CD4-positive, alpha-beta T cell treated with Interleukin-2 at 100 ng/mL for 4 hours (primary cell): ENCODE data around the gene DDC.

Source experiments
- DNase-seq: peaks from one replicate; pipeline ENCODE4 v3.0.0-alpha.2; 2020; ENCODE audit warnings: low spot score

The DDC gene

DNA sequence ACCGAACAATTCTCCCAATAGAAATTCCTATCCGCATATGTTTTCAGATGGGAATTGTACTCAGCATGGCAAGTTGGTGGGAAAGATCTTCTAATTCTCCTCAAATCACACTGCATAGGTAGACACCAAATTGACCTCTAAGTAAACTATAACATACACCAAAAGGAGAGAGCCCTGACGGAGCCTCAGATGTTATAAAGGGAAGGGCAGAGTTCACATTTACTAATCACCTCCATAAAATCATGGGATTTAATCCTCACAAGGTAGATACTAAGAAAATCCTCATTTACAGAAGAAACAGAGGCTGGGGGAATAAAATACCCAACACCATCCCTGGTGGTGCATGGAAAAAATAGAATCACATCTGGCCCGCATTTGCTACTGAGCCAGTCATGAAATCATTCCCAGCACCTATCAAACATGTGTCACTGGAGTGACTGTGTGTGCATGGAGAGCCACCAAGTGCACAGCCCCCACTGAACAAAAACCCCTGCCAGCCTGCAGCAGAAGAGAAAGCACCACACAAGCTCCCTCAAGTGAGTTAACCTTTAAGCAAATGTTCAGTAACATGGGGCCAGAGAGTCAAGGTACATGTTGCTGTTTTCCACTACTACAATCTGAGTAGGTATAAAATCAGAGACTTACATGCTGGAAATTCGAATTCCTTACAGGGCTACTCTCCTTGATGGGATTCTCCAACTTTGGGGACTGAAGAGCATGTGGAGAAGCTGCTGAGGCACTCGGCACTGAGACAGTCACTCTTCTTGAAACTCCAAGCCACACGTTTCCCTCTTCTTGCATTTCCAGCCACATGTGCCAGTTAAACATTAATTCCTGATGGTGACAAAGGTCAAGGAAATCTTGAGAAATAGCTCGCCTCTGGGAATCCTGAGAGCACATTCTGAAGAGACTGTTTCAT is at the start of gene DDC:
Gene DDC (minus strand): TSS at position 766 of the 919 bp plus-strand sequence. CDS start 21,320 bp downstream, outside the sequence.
- no peak for DNase-seq

- no peak for DNase-seq
Observed at GRCh38 chr7:50613473-50613872, 48.3 kb upstream of the DDC start.

GRCh38 chr7:50612704-50613103 is 47.5 kb upstream of the DDC start:
- DNase-seq, result no peak

- peak; percentile 77 for DNase-seq
Observed at GRCh38 chr7:50610521-50611277, 45.5 kb upstream of the DDC start.

GRCh38 chr7:50608196-50608906 is 43.1 kb upstream of the DDC start:
- peak; percentile 46 for DNase-seq

- no peak for DNase-seq
Observed at GRCh38 chr7:50607524-50608125, 42.4 kb upstream of the DDC start.

DNA sequence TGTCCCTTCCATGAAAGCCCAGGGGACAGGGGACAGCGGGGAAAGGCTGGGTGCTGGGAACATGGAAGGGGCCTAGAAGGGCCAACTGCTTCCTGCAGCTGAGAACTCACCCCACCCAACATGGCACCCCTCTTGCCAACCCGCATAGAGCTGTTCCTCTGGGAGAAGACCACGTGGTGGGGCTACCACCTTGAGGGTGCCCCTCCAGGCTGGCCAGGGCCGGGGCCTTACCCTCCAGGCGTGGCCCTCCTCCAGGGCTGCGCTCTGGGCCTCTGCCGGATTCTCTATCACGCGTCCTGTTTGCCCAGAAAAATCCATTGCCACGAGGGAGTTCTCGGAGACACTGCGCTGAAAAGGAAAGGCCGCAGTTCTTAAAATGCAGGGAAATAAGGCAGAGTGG is 39.9 kb upstream of the DDC start:
- DNase-seq, result no peak

DNA sequence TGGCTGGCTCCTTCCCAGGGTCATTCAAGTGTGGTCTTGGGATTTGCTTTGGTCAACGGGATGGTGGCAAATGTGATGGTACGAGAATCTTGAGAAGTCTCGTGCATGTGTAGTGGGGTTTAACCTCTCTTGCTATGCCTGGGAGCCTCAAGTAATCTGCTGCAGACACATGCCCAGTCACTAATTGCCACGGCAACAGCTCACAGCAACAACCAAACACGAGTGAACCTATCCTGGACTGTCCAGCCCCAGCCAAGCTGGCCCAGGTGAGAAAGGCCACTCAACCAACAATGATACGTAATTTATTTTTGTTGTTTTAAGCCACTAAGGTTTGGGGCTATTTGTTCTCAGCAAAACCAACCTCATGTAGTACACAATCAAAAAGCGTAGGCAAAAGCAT is 38.1 kb upstream of the DDC start:
- DNase-seq, result no peak

DNA sequence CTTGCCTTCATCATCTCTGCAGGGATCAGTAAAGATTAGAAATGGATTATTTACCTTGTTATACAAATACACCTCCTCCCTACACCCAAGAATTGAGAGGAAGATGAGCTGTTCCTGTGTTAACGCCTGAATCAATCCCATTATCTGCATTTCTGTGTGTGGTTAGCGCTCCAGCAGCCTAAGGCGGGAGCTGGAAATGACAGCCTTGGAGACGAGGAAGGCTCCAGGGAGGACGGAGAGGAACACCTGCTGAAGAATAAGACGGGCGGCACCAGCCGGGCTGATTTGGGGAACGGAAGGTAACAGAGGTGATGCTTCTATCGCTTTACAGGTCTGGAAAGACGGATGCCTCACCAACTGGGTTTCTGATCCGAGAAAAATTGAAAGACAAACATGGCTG is 34.2 kb upstream of the DDC start:
- no peak for DNase-seq

GRCh38 chr7:50598460-50599343 is 33.5 kb upstream of the DDC start:
- DNase-seq, result no peak

- no peak for DNase-seq
Observed at GRCh38 chr7:50596484-50596883, 31.3 kb upstream of the DDC start.

DNA sequence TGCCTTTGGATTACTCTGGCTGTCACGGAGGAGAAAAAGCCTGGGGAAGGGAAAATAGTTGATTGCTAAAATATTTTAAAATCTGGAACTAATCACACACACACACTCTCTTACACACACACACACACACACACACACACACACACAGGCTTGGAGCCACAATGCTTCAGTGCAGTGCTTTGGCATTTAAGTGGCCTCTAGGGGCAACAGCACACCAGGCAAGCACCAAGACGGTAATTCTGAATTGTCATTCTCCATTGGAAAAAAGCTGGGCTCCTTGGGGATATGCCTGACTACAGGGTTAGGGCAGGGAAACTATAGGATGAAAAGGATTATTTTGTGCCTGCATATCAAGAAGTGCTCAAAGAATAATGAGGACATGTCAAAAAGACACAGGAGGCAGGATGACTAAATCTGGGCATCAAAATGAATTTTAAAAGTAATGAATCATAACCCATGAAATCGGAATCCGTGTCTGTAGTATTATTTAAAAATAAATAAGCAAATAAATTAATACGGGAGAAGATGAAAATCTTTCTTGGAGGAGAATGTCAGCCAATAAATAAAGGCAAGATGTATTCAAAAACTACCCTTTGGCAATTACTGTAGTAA is 30.4 kb upstream of the DDC start:
- peak; percentile 32 for DNase-seq

- no peak for DNase-seq
Observed at GRCh38 chr7:50594734-50595485, 29.7 kb upstream of the DDC start.

DNA sequence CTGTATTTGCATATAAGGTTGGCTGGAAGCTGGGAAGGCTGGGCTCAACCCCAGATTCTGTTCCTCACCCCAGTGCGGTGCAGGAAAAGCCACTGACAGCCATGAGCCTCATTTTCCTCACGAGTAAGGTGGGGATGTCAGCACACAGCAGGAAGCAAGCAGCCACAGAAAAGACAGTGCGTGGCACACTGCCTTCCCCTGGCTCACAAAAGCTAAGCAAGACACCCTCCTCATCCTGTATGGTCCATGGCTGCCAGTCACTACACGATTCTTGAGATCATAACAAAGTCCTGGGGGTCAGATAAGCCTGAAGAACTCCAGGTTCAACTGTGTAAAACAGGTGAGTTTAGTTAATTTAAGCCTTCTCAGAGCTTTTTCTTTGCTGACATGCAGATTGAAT is 28.9 kb upstream of the DDC start:
- DNase-seq, result no peak

- DNase-seq, result no peak
Observed at GRCh38 chr7:50592940-50593339, 27.7 kb upstream of the DDC start.

GRCh38 chr7:50591480-50592438 is 26.6 kb upstream of the DDC start:
- no peak for DNase-seq

DNA sequence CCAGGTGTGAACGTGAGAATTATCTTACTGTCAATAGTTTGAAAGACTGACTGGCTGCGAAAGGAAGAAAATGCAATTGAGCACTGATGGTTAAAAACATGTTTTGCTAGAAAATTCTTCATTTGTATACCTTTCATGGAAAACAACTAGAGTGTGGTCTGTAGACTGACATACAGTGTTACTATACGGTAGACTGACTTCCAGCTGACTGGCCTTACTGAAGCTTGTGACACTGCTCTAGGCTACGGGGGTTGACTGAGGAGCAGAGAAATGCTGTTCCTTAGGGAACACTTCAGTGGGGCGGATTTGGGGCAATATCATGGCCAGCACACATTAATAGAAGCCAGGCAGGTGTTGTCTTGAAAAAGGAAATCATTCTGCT is 25.9 kb upstream of the DDC start:
- no peak for DNase-seq

- no peak for DNase-seq
Observed at GRCh38 chr7:50590535-50590934, 25.3 kb upstream of the DDC start.

- no peak for DNase-seq
Observed at GRCh38 chr7:50589364-50589763, 24.2 kb upstream of the DDC start.
